Measurements from ENCODE around the gene HEXIM2. TPM values are rescaled to one million over a fixed set of nuclear protein-coding genes. Genes with fewer than 3 reads are reported as not detected.
A peak's percentile ranks its signal among the peaks of the same experiment; 100 is the strongest.

The HEXIM2 gene
- total and polyA plus RNA-seq, 2 of the 13 experiments (the other 11 are each of a cell fraction or from before 2014, with no cell fraction given), result 27.1 to 32.4 TPM

- TF ChIP-seq, protein P1, sequence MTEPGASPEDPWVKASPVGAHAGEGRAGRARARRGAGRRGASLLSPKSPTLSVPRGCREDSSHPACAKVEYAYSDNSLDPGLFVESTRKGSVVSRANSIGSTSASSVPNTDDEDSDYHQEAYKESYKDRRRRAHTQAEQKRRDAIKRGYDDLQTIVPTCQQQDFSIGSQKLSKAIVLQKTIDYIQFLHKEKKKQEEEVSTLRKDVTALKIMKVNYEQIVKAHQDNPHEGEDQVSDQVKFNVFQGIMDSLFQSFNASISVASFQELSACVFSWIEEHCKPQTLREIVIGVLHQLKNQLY (CRISPR knock-in tag; IDR thresholded peaks at IDR 0.05), result 0 out of 2 replicates have a peak, but pooled peaks have one; percentile 9
- TF ChIP-seq ZNF280B (CRISPR knock-in tag; IDR thresholded peaks at IDR 0.05; ENCODE audit: borderline replicate concordance) (peak; percentile 79), ZNF891 (CRISPR knock-in tag; IDR thresholded peaks at IDR 0.05) (peak; percentile 76), ZMYM4 (CRISPR knock-in tag; IDR thresholded peaks at IDR 0.05) (peak; percentile 70), DRAP1 (CRISPR knock-in tag; IDR thresholded peaks at IDR 0.05) (no peak; the same call in 1 of the 2 replicates), ATM (IDR thresholded peaks at IDR 0.05; ENCODE audit: borderline replicate concordance) (no peak), TFDP2 (CRISPR knock-in tag; IDR thresholded peaks at IDR 0.05) (0 out of 2 replicates have a peak, but pooled peaks have one; percentile 10), ZFP36L1 (CRISPR knock-in tag; IDR thresholded peaks at IDR 0.05) (no peak), PHF8 (CRISPR knock-in tag; IDR thresholded peaks at IDR 0.05) (peak; percentile 90), KDM5B (CRISPR knock-in tag; IDR thresholded peaks at IDR 0.05; ENCODE audit: borderline replicate concordance) (peak; percentile 59; the same call in 1 of the 2 replicates), AHR (CRISPR knock-in tag; IDR thresholded peaks at IDR 0.05) (peak; percentile 41; the same call in 1 of the 2 replicates), ZFP82 (CRISPR knock-in tag; IDR thresholded peaks at IDR 0.05; ENCODE audit: borderline replicate concordance) (peak; percentile 79; the same call in 1 of the 2 replicates), HMG20B (CRISPR knock-in tag; conservative IDR thresholded peaks at IDR 0.05) (no peak), ZNF530 (CRISPR knock-in tag; IDR thresholded peaks at IDR 0.05; ENCODE audit: low read depth) (no peak), ELF1 (CRISPR knock-in tag; IDR thresholded peaks at IDR 0.05) (peak; percentile 45), SP4 (CRISPR knock-in tag; IDR thresholded peaks at IDR 0.05) (no peak; the same call in 1 of the 2 replicates), SP5 (CRISPR knock-in tag; IDR thresholded peaks at IDR 0.05; ENCODE audit: borderline replicate concordance, low read depth) (peak; percentile 43; the same call in 1 of the 2 replicates), HOXA3 (CRISPR knock-in tag; IDR thresholded peaks at IDR 0.05) (peak; percentile 83), REST (IDR thresholded peaks at IDR 0.05; ENCODE audit: borderline replicate concordance in 1 of 2, low read depth in 1 of 2, low read length in 2 of 2) (no peak)
- TF ChIP-seq, protein P2, sequence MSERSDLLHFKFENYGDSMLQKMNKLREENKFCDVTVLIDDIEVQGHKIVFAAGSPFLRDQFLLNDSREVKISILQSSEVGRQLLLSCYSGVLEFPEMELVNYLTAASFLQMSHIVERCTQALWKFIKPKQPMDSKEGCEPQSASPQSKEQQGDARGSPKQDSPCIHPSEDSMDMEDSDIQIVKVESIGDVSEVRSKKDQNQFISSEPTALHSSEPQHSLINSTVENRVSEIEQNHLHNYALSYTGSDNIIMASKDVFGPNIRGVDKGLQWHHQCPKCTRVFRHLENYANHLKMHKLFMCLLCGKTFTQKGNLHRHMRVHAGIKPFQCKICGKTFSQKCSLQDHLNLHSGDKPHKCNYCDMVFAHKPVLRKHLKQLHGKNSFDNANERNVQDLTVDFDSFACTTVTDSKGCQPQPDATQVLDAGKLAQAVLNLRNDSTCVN (CRISPR knock-in tag; IDR thresholded peaks at IDR 0.05; ENCODE audit: borderline replicate concordance), result 0 out of 2 replicates have a peak, but pooled peaks have one; percentile 42
Measured at GRCh38 chr17:45132572-45133463, 28.9 kb upstream of the HEXIM2 start (continued).
